Activated naive CD8-positive, alpha-beta T cell treated with anti-CD3 and anti-CD28 coated beads, Interleukin-2, amount 10 ng/mL, durations not matched to agents 7 days and 5 days (primary cell): Measurements from ENCODE around the gene MPHOSPH10. TPM values are rescaled to one million over a fixed set of nuclear protein-coding genes. Genes with fewer than 3 reads are reported as not detected.

Source experiments
- total RNA-seq, 2 experiments: library from RNA; stranded (reverse); gene quantifications; one replicate each; pipeline ENCODE4 v1.2.3, GENCODE V29; 2021

The MPHOSPH10 gene
- total RNA-seq, 2 experiments from 2014 or later, result 36.0 to 37.2 TPM

Other genes starting within 250 kb of the MPHOSPH10 start
- not detected for gene VAX2, start 230.1 kb upstream of the MPHOSPH10 start, total RNA-seq
- gene ATP6V1B1, start 194.7 kb upstream of the MPHOSPH10 start, total RNA-seq, result not detected
- under 1 TPM; 0.28 to 0.33 TPM for gene ANKRD53, start 152.0 kb upstream of the MPHOSPH10 start, total RNA-seq
- 10 to 100 TPM; 51.7 to 55.5 TPM for gene TEX261, start 135.8 kb upstream of the MPHOSPH10 start, total RNA-seq
- gene NAGK, start 62.0 kb upstream of the MPHOSPH10 start, total RNA-seq, result 10 to 100 TPM; 87.1 to 93.3 TPM
- 10 to 100 TPM; 16.6 to 17.6 TPM for gene MCEE, start 405 bp upstream of the MPHOSPH10 start, total RNA-seq
- gene PAIP2B, start 96.5 kb downstream of the MPHOSPH10 start, total RNA-seq, result 1 to 10 TPM; 4.2 to 4.8 TPM
- gene ZNF638, start 201.1 kb downstream of the MPHOSPH10 start, total RNA-seq, result 100 to 1,000 TPM in 1 of 2 experiments, 10 to 100 TPM in 1; 99.1 to 101 TPM